SK-N-DZ (cell line): ENCODE results near the gene ZSWIM9.
A peak's percentile ranks its signal among the peaks of the same experiment; 100 is the strongest.

ENCODE experiments used
- DNase-seq: peaks from one replicate; pipeline ENCODE4 v3.0.0-alpha.2; 2015; ENCODE audit warnings: low spot score

The ZSWIM9 gene

DNA sequence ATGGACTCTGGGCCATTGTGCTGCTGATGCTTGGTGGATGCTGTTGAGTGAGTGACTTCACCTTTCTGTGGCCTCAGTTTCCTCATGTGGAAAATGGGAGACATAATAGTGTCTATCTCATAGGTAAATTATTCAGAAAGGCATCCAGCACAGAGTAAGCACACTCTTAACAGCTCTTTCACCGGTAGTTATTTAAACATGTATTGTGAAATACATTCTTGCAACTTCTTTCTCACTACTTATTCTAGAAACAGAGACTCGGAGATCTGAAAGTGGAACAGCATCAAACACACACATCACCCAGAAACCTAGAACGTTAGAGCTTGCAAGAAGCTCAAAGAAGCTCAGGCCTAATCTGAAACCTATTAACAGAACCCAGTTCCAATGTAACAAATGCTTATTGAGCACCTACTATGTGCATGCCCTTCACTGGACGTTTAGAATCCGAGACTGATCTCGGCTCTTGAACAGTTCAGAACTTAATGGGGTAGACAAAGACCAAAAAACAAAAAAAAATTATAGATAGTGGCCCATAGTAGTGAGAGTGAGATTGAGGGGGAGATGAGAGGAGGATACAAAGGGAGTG is 4.1 kb downstream of the ZSWIM9 start:
- DNase-seq, result no peak

DNA sequence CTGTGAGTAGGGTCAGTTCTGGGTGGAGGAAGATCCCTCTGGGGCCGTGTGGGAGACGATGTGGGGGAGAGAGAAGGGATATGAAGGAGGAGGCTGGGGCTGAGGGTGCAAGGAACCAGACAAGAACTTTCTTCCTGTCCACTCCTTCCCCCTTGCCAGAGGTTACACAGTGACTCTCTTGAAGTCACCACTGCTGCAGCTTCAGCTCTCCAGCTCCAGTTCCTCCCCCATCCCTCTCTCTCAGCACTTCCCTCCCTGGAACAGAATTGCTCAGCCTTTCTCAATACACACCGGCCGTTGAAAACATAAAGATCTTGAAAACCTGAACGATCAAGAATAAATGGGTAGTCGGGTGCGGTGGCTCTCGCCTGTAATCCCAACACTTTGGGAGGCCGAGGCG is 5.1 kb downstream of the ZSWIM9 start:
- DNase-seq, result no peak

DNA sequence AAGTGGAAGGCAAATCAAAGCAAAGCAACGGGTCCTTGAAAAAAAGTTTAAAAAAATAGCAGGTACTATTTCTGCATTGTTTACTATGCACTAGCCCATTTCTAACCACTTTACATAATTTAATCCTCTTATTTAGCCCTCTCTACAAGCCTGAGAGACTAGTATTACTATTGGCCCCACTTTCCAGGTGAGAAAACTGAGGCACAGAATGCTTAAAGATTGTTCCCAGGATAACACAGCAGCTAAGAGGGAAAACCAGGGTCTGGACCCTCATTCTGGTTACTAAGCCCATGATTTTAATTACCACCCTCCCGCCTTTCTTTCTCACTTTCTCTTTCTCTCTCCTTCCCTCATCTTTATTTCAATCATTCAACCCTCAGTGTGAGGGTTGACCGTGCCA is 5.7 kb downstream of the ZSWIM9 start:
- no peak for DNase-seq

DNA sequence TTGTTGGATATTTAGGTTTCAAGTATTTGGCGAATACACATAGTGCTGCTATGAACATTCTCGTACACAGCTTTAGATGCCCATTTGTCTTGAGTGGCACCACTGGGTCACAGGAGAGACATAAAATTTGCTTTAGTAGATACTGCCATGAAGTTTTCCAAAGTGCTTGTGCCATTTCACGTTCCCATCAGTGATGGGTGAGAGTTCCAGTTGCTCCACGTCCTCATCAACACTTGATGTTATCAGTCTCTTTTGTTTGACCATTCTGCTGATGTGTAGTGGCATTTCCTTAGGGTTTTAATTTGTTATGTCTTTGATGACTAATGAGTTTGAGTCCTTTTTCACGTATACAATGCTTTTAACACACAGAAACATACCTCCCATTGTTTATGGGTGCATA is 11.0 kb downstream of the ZSWIM9 start:
- DNase-seq, result no peak

DNA sequence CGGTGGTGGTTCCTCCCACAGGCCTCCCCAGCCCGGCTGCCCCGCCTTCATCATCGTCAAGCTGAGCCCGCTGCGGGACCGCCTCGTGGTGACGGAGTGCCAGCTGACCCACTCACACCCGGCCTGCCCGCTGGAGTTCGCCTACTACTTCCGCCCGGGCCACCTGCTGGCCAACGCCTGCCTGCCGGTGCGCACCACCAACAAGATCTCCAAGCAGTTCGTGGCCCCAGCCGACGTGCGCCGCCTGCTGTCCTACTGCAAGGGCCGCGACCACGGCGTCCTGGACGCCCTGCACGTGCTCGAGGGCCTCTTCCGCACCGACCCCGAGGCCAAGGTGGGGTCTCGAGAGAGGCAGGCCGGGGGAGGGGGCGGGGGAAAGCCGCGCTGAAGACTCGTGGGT is 12.0 kb downstream of the ZSWIM9 start:
- no peak for DNase-seq

DNA sequence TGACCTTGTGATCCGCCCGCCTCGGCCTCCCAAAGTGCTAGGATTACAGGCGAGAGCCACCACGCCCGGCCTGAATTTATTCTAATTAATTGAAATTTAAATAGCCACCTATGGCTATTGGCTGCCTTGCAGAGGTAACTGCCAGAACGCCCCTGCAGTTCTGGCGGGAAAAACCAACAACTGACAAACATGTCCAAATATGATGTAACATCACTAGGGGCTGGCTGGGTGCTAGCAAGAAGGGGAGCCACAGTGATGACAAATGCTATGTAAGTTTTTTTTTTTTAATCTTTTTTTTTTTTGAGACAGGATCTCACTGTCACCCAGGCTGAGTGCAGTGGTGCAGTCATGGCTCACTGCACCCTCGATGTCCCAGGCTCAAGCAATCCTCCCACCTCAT is 12.9 kb downstream of the ZSWIM9 start:
- no peak for DNase-seq

DNA sequence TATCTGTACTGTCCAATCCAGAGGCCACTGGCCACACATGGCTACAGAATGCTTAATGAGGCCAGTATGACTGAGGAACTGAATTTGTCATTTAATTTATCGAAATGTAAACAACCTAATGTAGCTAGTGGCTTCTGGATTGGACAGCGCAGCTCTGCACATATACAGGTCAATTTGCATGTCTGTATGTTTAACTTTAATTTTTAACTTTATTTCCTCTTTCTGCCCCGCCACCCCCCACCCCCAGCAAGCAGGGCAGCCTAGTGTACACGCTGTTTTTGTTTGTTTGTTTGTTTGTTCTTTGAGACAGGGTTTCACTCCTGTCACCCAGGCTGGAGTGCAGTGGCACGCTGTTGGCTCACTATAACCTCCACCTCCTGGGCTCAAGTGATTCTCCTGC is 15.5 kb downstream of the ZSWIM9 start:
- DNase-seq, result no peak

DNA sequence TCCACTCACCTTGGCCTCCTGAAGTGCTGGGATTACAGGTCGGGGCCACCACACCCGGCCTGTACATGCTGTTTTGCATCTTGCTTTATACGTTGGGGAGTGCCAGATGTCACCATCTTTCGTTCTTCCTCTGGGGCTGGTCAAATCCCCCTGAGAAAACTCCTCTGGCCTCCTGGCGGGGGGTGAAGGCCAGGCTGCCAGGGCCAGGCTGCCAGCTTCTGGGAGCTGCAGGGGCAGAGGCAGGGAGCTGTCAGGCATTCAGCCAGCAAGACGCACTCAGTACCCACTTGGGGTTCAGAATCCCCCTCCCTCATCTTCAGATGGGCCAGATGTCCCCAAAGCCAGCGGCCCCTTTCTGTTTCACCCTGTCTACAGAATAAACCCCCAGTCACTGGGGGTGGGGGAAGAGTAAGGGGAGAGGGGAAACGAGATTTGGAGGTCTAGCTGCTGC is 16.1 kb downstream of the ZSWIM9 start:
- DNase-seq, result no peak

DNA sequence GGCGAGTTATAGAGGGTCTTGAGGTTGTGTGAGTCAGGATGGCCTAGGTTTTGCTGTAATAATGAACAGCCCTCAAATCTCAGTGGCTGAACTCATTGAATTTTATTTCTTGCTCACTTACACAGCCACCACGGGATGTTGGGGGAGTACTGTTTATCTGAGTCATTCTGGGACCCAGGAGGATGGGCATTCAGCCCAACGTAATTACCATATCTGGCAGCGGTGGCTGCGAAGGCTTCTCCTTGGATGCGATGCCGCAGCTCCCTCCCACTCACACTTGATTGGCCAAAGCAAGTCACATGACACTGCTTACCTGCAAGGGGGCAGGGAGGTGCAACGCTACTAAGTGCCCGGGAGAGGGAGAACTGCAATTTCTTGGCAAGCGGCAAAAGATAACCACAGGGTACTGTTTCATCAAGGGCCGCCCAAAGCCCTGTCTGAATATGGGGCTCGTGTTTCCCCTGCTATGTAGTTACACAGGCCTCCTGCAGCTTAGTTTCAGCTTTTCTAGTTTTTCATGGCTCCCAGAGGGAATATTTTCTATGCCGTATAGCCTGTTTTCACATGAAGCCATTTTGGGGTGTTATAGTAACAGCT is 19.9 kb downstream of the ZSWIM9 start:
- peak; percentile 3 for DNase-seq

DNA sequence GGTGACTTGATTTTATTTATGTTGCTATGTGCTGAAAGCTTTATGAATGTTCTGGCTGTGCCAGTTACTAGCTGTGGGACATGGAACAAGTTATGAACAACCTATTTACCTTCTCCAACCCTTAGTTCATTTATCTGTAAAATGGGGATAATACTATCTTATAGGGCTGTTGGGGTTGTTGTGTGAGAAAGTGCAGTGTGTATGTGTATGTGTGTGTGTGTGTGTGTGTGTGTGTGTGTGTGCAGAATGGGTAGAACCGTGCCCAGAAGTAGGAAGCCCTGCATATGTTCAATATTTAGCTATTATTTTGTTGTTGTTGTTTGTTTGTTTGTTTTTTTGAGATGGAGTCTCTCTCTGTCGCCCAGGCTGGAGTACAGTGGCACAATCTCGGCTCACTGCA is 20.4 kb downstream of the ZSWIM9 start:
- DNase-seq, result no peak

DNA sequence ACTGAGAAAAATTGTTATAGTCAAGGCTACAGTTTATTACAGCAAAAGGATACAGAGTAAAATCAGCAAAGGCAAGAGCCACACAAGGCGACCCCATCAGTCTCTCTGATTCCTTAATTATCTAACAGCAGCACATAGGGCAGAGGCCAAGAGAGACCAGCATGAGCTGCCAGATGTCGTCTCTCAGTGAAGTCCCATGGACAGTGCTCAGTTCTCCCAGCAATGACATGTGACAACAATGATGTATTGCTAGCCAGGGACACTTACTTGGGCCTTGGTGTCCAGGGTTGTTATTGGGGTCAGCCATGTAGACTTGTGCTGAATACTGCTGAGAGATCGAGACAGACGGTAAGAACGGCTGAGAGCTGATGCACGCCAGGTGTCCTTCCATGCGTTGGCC is 22.3 kb downstream of the ZSWIM9 start:
- no peak for DNase-seq

DNA sequence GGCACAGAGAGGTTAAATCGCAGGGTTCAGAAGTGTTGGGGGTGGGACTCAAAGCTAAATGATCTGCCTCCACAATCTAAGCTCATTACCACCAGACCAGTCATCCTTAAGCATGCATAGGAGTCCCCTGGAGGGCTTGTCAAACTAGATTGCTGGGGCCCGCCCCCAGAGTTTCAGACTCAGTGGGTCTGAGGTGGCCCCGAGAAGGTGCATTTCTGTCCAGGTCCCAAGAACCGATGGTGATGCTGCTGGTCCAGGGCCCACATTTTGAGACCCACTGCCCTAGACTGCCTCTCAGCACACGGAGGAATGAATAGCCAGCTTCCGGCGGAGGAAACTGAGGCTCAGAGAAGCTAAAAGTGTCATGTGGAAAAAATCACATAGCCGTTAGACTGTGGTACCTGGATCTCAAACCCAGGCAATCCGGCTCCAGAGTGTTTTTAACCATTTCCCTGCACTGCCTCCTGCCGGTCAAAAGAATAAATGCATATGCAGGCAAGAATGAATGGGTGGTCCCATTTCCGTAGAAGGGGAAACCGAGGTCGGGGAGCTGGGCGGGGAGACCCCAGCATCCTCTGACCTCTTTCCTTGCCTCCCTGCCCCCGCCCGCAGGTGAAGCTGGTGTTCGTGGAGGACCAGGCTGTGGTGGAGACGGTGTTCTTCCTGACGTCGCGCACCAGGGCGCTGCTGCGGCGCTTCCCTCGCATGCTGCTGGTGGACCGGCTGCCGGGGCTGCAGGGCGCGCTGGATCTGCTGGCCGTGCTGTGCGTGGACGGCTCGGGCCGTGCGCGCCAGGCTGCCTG is 23.8 kb downstream of the ZSWIM9 start:
- DNase-seq, result no peak

DNA sequence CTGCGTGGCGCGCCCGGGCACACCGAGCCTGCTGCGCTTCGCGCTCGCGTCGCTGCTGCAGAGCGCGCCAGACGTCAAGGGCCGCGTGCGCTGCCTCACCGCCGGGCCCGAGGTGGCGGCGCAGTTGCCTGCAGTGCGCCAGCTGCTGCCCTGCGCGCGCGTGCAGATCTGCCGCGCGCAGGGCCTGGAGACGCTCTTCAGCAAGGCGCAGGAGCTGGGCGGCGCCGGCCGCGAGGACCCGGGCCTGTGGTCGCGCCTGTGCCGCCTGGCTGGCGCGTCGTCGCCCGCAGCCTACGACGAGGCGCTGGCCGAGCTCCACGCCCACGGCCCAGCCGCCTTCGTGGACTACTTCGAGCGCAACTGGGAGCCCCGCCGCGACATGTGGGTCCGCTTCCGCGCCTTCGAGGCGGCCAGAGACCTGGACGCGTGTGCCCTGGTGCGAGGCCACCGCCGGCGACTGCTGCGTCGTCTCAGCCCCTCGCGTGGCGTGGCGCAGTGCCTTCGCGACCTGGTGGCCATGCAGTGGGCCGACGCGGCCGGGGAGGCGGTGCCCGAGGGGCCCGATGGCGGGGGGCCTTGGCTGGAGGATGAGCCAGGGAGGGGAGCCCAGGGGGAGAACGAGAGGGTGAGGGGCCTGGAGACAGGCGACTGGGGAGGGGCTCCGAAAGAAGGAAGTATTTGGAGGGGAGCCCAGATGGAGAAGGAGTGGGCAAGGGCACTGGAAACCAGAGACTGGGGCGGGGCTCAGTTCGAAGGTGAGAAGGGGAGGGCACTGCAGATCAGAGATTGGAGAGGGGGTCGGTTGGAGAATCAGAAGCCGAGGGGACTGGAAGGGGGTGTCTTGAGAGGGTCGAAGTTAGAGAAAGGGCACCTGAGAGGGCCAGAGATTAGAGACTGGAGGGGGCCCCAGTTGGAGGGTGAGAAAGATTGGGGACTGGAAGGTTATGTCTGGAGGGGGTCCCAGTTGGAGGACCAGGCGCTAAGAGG is 24.7 kb downstream of the ZSWIM9 start:
- DNase-seq, result no peak

DNA sequence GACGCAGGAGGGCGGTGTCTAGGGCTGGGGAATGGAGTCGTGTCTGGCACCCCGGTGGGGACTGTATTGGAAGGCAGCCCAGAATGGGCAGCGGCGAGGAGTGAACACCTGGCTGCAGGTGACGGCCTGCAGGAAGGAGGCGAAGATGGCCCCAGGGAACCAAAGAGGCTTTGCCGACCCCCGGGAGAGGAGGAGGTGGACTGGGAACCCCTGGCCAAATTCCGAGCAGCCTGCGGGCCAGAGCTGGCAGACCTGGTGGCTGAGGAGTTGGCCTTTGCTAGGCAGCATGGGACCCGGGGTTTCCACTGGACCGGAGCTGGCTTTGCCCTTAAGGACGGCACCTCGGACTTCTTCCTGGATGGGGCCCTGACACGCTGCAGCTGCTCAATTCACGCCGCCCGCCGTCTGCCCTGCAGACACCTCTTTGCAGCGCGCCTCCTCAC is 25.9 kb downstream of the ZSWIM9 start:
- DNase-seq, result no peak

DNA sequence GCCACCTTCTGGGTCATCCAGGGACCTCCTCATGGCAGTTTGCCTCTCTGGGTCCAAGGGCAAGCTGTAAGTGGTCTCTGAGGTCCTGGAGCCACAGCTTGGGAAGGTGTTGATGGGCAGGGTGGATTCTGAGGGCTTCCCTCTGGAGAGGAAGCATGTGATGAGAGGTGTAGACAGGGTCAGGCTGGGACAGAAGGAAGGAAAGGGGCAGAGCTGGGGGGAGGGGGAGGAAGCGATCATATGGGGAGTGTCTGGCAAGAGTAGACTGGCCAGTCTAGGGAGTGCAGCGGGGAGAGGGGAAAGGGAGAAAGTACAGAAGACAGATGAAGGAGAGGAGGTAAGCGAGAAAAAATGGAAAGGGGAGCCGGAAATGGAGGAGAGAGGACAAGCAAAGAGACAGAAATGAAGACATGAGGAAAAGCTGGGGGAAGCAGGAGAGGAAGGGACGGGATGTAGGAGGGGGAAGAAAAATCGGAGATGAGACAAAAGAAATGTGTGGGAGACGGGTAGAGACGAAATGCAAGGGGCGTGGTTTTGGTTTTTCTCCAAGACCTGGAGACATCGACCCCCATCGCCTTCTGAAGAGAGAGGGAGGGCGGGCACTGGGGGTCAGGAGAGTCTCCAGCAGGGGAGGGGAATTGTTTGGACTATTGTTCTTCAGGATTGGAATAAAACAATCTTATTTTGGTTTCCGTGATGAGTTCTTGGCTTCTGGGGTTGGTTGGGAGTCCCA is 26.6 kb downstream of the ZSWIM9 start:
- DNase-seq, result no peak

DNA sequence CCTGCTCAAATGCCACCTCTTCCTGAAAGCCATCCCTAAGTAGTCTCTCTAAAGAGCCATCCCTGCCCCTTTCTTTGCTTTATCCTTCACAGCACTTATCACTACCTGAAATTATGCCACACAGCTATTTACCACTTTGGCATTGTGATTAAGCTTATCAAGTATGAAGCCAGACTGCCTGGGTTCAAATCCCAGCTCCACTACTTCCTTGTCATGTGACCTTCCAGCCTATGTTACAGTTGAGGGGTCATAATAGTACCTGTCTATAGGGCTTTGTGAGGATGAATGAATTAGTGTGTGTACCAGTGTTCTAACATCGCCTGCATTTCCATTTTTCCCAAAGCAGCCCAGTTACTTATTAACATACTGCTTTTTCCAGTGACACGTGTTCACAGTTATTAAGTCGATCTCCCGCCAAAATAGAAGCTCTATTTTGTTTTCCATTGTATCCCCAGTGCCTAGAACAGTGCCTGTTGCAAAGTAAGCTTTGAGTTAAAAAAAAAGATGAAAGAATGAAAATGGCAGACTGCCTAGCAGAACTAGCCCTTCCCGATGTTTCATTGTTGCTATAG is 32.8 kb downstream of the ZSWIM9 start:
- peak; percentile 3 for DNase-seq

DNA sequence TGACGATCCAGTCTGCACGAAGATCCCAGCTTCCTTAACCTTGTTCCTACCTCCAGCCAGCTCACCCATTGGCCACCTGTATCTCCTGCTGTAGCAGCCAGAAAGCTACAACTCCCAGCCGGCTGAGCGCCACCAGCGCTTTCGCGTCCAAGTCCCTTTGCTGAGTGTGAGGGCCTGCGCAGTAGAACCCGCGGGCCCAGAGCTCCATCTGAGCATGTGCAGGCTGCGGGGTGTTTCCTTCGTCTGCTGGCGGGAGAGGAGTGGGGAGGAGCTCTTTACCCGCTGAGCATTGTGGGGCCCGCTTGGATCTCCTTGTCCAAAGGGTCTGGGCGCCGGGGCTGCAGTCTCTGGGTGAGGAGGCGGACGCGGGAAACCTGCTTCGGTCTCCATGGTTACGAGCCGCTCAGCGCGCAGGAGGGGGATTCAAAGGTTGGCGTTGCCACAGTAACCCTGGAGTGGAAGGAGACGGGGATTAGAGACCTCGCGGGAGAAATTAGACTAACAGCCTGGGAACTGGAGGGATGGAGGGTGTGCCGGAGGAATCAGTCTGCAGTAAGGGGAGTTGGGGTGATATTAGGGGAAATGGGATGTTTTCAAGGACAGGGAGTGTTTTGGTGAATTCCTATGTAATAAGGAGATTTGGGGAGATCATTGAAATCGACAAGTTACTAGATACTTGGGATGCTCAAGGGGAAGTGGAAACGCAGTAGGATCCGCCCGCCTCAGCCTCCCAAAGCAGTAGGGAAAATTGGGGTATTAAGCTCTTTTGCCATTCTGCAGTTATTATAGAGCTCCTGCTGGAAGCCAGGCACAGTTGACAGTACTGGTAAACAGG is 33.5 kb downstream of the ZSWIM9 start:
- DNase-seq, result peak; percentile 97

DNA sequence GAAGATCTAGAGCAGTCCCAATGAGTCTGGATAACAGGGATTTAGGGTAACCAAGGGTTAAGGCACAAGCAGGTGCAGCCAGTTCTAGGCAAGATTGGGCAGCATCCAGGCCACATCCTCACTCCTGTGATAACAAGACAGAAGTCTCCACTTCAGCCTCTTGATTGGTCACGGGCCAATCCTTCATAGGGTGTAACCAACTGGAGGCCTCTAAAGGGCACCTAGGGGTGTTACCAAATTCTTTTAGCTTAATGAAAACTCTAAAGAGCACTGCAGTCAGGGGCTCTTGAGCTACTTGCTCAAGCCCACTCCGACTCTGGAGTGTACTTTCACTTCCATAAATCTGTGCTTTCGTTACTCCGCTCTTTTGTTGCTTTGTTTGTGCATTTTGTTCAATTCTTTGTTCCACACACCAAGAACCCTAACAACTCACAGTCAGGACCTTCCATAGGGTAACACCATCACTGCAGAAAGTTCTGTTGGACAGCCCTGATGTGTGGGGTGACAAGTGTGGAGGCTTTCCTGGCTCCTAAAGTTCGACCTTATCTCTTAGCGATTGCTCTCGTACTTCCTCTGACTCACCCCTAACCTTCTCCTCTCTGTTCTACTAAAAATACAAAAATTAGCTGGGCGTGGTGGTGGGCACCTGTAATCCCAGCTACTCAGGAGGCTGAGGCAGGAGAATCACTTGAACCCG is 36.1 kb downstream of the ZSWIM9 start:
- DNase-seq, result no peak

DNA sequence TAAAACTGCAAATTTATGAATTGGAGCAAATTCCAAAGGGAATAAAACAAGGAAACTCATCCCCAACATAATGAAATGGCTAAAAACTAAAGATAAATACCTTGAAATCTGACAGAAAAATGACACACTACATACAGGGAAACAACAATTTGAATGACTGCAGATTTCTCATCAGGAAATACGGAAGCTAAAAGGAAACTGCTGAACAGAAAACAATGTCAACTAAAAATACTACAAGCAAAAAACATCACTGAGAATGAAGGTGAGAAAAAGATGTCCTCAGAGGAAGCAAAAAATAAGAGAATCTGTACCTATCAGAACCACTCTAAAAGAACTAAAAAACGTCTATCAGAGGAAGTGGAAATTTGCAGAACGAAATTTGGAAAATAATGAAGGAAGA is 39.5 kb downstream of the ZSWIM9 start:
- DNase-seq, result no peak
